HG03575 (cell line): ENCODE measurements around the gene BRINP3.

Source experiments
- ATAC-seq: cut with Tn5 transposase; IDR thresholded peaks from one replicate; pipeline ENCODE4 v1.9.1; 2021; ENCODE audit not compliant: unreplicated experiment, insufficient number of reproducible peaks, low FRiP score; ENCODE audit errors: extremely low read depth

BRINP3 gene

GRCh38 chr1:190243056-190243455 lies 234.6 kb downstream of the BRINP3 start:
- ATAC-seq, result no peak

DNA sequence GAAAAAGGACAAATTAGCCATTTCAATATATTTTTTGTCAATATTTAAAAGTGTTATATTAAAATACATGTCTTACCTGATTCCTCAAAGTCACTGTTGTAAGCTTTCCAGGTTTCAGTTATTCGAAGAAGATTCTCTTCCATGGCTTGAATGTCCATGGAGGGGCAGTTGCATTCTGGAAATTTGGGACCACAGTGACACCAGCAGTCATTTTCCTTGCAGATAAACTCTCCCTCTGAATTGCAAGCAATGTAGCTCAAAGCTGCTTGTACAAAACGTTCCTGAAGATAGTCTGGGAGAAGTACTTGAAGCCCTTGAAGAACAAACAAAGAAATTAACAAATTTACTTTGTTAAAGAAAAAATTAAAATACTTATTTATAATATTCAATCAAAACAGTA lies 251.7 kb downstream of the BRINP3 start:
- ATAC-seq, result no peak

GRCh38 chr1:190212450-190212849 lies 265.2 kb downstream of the BRINP3 start:
- no peak for ATAC-seq

GRCh38 chr1:190207733-190208132 lies 269.9 kb downstream of the BRINP3 start:
- no peak for ATAC-seq

- ATAC-seq, result no peak
These were observed 272.0 kb downstream of the BRINP3 start for GRCh38 chr1:190205713-190206112.

- no peak for ATAC-seq
These were observed 281.6 kb downstream of the BRINP3 start for GRCh38 chr1:190196020-190196419.

- ATAC-seq, result no peak
These were observed 284.1 kb downstream of the BRINP3 start for GRCh38 chr1:190193508-190194115.

DNA sequence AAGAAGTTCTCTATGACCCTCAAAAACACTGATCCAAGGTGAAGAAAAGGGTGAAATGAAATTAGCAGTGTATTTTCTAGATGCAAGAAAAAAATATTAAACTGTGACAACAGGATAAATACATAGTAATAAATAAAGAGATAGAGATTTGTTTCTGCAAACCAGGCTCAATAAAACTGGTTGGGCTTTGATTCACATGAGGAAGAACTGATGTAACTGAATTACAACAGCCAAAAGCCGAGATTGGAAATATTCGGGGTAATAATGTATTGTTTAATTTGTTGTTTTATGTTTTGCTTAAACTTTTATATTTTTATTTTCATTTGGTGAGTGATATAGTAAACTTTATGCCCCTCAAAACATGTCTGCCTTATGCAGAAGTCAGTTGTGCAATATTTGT lies 285.0 kb downstream of the BRINP3 start:
- no peak for ATAC-seq

DNA sequence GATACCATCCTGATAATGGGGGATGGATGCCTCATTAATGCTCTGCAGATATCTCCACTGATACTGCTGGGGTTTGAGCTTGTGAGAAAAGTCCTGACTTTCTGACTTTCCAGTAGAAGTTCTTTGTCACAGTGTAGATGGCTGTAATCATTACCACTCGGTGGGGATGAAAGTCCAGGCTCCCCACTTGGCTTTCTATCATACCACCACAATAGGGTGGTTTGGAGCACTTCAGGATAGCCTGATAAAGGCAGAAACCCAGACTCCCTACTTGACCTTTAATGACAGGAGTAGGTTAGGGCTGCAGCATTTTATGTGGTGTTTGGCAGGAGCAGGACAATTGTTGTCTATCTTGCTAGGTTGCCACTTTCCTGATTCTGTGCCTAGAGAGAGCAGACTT lies 294.1 kb downstream of the BRINP3 start:
- ATAC-seq, result no peak

GRCh38 chr1:190179817-190180216 lies 297.8 kb downstream of the BRINP3 start:
- no peak for ATAC-seq

DNA sequence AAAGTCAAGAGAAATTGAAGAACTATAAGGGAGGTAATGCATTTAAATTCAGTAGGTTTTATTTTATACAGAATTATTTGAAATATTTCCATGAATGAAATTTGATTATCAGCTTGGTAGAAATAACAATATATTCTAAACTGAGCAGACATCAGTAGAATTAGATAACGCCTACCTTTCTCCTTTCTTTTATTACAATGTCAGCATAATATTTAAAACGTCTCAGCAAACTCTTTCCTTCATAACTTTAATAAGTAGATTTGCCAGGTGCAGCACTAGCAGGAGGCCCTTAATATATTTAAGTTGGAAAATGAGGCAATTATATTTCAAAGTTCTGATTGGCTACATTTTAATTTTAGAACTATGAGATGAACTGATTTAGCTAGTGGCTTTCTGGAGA lies 298.8 kb downstream of the BRINP3 start:
- ATAC-seq, result no peak

DNA sequence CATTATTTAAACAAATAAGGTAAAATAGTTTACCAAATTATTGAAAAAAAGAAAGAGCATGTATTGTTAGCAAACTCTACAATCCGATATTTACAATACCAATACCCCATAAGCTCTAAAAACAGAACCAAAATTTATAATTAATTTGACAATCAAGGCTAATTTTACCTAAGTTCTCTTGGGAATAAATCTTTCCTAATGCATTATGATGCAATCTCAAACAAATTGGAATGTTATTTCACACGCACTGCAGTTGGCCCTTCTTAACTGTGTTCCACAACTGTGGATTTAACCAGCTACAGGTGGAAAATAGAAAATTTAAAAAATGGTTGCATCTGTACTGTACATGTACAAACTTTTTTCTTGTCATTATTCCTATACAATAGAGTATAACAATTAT lies 300.1 kb downstream of the BRINP3 start:
- no peak for ATAC-seq

- no peak for ATAC-seq
These were observed 300.9 kb downstream of the BRINP3 start for GRCh38 chr1:190176776-190177175.

DNA sequence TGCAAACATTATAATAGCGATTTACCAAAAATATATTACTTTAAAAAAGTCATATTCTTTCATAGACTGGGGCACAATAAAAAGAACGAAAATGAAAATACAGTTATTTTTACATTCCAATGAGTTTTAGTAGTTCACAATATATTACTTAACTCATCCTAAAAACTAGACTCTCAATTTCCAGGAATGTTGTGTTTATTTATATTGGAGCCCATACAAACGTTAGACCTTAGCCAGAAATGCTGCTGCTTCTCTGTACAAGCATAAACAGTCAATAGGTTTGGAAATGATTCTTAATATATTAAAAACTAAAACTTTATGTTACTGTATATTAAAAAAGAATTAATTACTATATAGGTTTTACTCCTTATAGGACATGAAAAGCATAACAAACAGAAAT lies 302.3 kb downstream of the BRINP3 start:
- no peak for ATAC-seq

DNA sequence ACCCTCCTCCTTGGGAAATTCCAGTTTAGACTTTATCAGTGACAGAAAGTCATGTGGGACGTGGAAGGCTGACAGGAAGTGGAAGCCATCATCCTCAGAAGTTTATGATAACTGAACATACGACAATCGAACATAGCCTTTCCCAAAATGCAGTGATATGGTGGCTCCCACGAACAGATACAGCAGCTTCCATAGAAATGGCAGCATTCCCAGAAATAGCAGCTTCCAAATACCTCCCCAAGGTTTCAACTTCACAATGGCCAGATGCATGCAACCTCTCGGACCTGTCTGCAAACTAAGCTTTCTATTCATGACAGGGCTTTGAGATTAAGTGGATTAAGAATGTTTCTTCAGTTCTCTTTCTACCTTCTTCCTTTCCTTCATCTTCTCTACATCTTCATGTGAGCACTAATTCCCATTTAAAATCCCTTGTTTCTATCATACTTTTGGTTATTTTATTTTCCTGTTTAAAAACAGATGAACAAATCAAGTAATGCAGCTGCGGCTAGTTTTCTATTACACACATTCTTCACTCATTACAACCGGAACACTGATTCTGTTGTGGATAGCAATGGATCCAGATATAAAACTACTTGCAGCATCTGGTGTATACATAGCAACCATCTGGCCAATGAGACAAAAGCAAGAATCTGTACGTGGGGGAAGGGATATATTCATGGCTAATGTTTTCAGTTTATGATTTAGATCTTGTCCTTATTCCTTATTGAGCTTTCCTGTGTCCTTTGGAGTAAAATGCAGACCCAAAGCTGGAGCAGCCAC lies 304.8 kb downstream of the BRINP3 start:
- no peak for ATAC-seq

- ATAC-seq, result no peak
These were observed 307.3 kb downstream of the BRINP3 start for GRCh38 chr1:190170321-190170720.

- ATAC-seq, result no peak
These were observed 308.2 kb downstream of the BRINP3 start for GRCh38 chr1:190169311-190170067.

GRCh38 chr1:190168893-190169280 lies 308.8 kb downstream of the BRINP3 start:
- ATAC-seq, result no peak

GRCh38 chr1:190168116-190168892 lies 309.4 kb downstream of the BRINP3 start:
- ATAC-seq, result no peak
